Loucy (cell line): ENCODE measurements around the gene TTYH3.

ENCODE experiments used
- H2AFZ ChIP-seq: fragments of 200-600 bp; sonication (generic); 2 replicates; pipeline ENCODE4 v1.6.0; 2016; ENCODE audit warnings: antibody characterized with exemption, mild to moderate bottlenecking, low read length, moderate library complexity
- H3F3A ChIP-seq: fragments of 200-600 bp; 2 replicates; pipeline ENCODE4 v1.6.0; 2016; ENCODE audit warnings: antibody characterized with exemption, low read depth, mild to moderate bottlenecking
- H3K27me3 ChIP-seq: fragments of 200-600 bp; sonication (generic); 2 replicates; pipeline ENCODE4 v1.6.1; 2014; ENCODE audit warnings: low read length, mild to moderate bottlenecking; ENCODE audit not compliant: insufficient read depth, poor library complexity, severe bottlenecking
- H3K36me3 ChIP-seq: fragments of 200-600 bp; sonication (generic); 2 replicates; pipeline ENCODE4 v1.6.1; 2016; ENCODE audit warnings: low read length; ENCODE audit not compliant: insufficient read depth
- H3K4me1 ChIP-seq: fragments of 200-600 bp; sonication (generic); 2 replicates; pipeline ENCODE4 v1.5.1; 2014; ENCODE audit warnings: low read length, mild to moderate bottlenecking; ENCODE audit not compliant: insufficient read depth, poor library complexity, severe bottlenecking
- H3K4me2 ChIP-seq: fragments of 200-600 bp; sonication (generic); 2 replicates; pipeline ENCODE4 v1.6.0; 2014; ENCODE audit warnings: antibody characterized with exemption, low read length, low read depth, mild to moderate bottlenecking; ENCODE audit not compliant: poor library complexity, severe bottlenecking
- H3K4me3 ChIP-seq: fragments of 200-600 bp; sonication (generic); 2 replicates; pipeline ENCODE4 v1.5.1; 2014; ENCODE audit warnings: low read length, mild to moderate bottlenecking, mixed read lengths; ENCODE audit not compliant: poor library complexity, severe bottlenecking
- H3K79me2 ChIP-seq: fragments of 200-600 bp; sonication (generic); 2 replicates; pipeline ENCODE4 v1.6.1; 2014; ENCODE audit warnings: low read length; ENCODE audit not compliant: insufficient read depth
- H3K9ac ChIP-seq: fragments of 200-600 bp; sonication (generic); 2 replicates; pipeline ENCODE4 v1.6.0; 2014; ENCODE audit warnings: mild to moderate bottlenecking, low read depth, low read length, moderate library complexity; ENCODE audit not compliant: poor library complexity, severe bottlenecking
- H3K9me2 ChIP-seq: fragments of 200-600 bp; sonication (generic); replicated peaks from 2 replicates; pipeline ENCODE4 v1.6.1; 2016; ENCODE audit warnings: low read depth, low read length, mixed read lengths
- H3K9me3 ChIP-seq: fragments of 200-600 bp; sonication (generic); 2 replicates; pipeline ENCODE4 v1.6.1; 2014; ENCODE audit warnings: mild to moderate bottlenecking, antibody characterized with exemption, low read length, low read depth; ENCODE audit not compliant: insufficient read depth
- H4K20me1 ChIP-seq: fragments of 200-600 bp; sonication (generic); 2 replicates; pipeline ENCODE4 v1.6.0; 2014; ENCODE audit warnings: antibody characterized with exemption, low read length, mild to moderate bottlenecking; ENCODE audit not compliant: insufficient read depth, poor library complexity, severe bottlenecking
- CTCF ChIP-seq: fragments of 200-600 bp; sonication (generic); conservative IDR thresholded peaks from 2 replicates; pipeline ENCODE4 v1.5.1; 2014; ENCODE audit warnings: mild to moderate bottlenecking, antibody characterized with exemption, low read length
- EZH2phosphoT487 ChIP-seq: fragments of 200-600 bp; IDR thresholded peaks from 2 replicates; pipeline ENCODE4 v1.6.1; 2018; ENCODE audit warnings: antibody characterized with exemption, mild to moderate bottlenecking, moderate library complexity, borderline replicate concordance

Gene TTYH3

GRCh38 chr7:2585446-2585845 lies 46.3 kb upstream of the TTYH3 start:
- no peak overlapping the region for H3K9ac ChIP-seq
- no peaks in the 10 kb centered on the region for H3K9me3 ChIP-seq
- no peaks in the 10 kb centered on the region for H3K4me1 ChIP-seq
- no peaks in the 10 kb centered on the region for H3K9me2 ChIP-seq
- no peaks in the 10 kb centered on the region for H3K27me3 ChIP-seq
- H3K4me3 ChIP-seq = no peak overlapping the region
- no peak overlapping the region for H2AFZ ChIP-seq
- no peaks in the 10 kb centered on the region for H3K79me2 ChIP-seq
- no peak overlapping the region for H3K4me2 ChIP-seq
- H3F3A ChIP-seq = no peaks in the 10 kb centered on the region
- TF ChIP-seq CTCF = no peak
- H4K20me1 ChIP-seq = no peaks in the 10 kb centered on the region
- no peaks in the 10 kb centered on the region for H3K36me3 ChIP-seq

- no peaks in the 10 kb centered on the region for H3F3A ChIP-seq
- no peak overlapping the region for H3K9ac ChIP-seq
- no peak for TF ChIP-seq EZH2phosphoT487
- no peak for TF ChIP-seq CTCF
- H4K20me1 ChIP-seq = no peaks in the 10 kb centered on the region
- no peaks in the 10 kb centered on the region for H3K4me1 ChIP-seq
- H3K9me2 ChIP-seq = no peaks in the 10 kb centered on the region
- no peak overlapping the region for H3K4me2 ChIP-seq
- no peaks in the 10 kb centered on the region for H3K9me3 ChIP-seq
- H3K27me3 ChIP-seq = no peaks in the 10 kb centered on the region
- H2AFZ ChIP-seq = no peak overlapping the region
- H3K36me3 ChIP-seq = no peaks in the 10 kb centered on the region
- H3K4me3 ChIP-seq = no peak overlapping the region
- H3K79me2 ChIP-seq = no peaks in the 10 kb centered on the region
These were observed 45.3 kb upstream of the TTYH3 start for GRCh38 chr7:2586326-2587020.

GRCh38 chr7:2587134-2587533 lies 44.7 kb upstream of the TTYH3 start:
- no peak overlapping the region for H3K4me2 ChIP-seq
- no peaks in the 10 kb centered on the region for H3K4me1 ChIP-seq
- no peaks in the 10 kb centered on the region for H3K36me3 ChIP-seq
- no peaks in the 10 kb centered on the region for H3F3A ChIP-seq
- no peaks in the 10 kb centered on the region for H3K79me2 ChIP-seq
- H4K20me1 ChIP-seq = no peaks in the 10 kb centered on the region
- H3K27me3 ChIP-seq = no peaks in the 10 kb centered on the region
- no peak overlapping the region for H3K9ac ChIP-seq
- no peaks in the 10 kb centered on the region for H3K9me2 ChIP-seq
- no peaks in the 10 kb centered on the region for H3K9me3 ChIP-seq
- no peak overlapping the region for H2AFZ ChIP-seq
- H3K4me3 ChIP-seq = no peak overlapping the region
- TF ChIP-seq EZH2phosphoT487 = no peak
- no peak for TF ChIP-seq CTCF
